Breast epithelium (tissue), 3 donors: Measurements from ENCODE around the gene DHRS12.

Source experiments
- POLR2A ChIP-seq: fragments of 450-650 bp; IDR thresholded peaks from one replicate; pipeline ENCODE4 v1.6.1; 2016; ENCODE audit warnings: antibody characterized with exemption, mild to moderate bottlenecking, moderate library complexity
- TF ChIP-seq, protein P1 (sequence below), 3 donors: fragments of 450-650 bp; IDR thresholded peaks; one replicate each; pipeline ENCODE4 v1.5.1; 2016 to 2017; ENCODE audit warnings: antibody characterized with exemption in 3 of 3, mild to moderate bottlenecking in 3 of 3, moderate library complexity in 3 of 3

- TF ChIP-seq, protein P1, sequence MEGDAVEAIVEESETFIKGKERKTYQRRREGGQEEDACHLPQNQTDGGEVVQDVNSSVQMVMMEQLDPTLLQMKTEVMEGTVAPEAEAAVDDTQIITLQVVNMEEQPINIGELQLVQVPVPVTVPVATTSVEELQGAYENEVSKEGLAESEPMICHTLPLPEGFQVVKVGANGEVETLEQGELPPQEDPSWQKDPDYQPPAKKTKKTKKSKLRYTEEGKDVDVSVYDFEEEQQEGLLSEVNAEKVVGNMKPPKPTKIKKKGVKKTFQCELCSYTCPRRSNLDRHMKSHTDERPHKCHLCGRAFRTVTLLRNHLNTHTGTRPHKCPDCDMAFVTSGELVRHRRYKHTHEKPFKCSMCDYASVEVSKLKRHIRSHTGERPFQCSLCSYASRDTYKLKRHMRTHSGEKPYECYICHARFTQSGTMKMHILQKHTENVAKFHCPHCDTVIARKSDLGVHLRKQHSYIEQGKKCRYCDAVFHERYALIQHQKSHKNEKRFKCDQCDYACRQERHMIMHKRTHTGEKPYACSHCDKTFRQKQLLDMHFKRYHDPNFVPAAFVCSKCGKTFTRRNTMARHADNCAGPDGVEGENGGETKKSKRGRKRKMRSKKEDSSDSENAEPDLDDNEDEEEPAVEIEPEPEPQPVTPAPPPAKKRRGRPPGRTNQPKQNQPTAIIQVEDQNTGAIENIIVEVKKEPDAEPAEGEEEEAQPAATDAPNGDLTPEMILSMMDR (IDR thresholded peaks at IDR 0.05): no peak
- no peak for TF ChIP-seq POLR2A
Observed at GRCh38 chr13:51819544-51819943, 15.6 kb upstream of the DHRS12 start.
